AG09319 (cell line): ENCODE data around the gene PPFIA3.
A peak's percentile ranks its signal among the peaks of the same experiment; 100 is the strongest.
"Not testable (repeated sequence)": the region's sequence is repeated elsewhere in the genome, so short reads cannot be mapped to it uniquely, and the experiment has no call there.

Experiments
- DNase-seq: peaks from one replicate; pipeline ENCODE4 v3.0.0-alpha.2; 2010; ENCODE audit warnings: low read depth; ENCODE audit errors: extremely low read depth
- TF ChIP-seq, protein P1 (sequence below): IDR thresholded peaks from 2 replicates; pipeline ENCODE4 v1.5.1; 2011; ENCODE audit warnings: low read depth, mild to moderate bottlenecking, inconsistent platforms, low read length, moderate library complexity

The PPFIA3 gene

DNA sequence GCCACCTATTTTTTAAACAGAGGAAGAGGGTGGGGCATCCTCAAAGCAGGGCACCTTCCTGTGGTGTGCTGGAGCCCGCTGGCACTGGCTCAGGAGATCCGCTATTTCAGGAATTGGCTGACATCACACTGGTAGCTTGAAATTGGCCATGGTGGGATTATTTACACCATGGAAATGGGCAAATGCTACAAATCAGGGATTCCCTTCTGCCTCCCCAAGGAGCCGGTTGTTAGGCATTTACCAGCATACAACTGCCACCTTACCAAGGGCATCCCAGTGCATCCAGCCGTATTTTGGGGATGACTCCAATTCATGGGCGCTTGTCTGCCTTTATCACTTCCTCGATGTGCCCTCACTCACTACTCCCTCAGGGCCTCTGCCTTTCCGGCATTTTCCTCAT is 21.6 kb downstream of the PPFIA3 start:
- TF ChIP-seq, protein P1, sequence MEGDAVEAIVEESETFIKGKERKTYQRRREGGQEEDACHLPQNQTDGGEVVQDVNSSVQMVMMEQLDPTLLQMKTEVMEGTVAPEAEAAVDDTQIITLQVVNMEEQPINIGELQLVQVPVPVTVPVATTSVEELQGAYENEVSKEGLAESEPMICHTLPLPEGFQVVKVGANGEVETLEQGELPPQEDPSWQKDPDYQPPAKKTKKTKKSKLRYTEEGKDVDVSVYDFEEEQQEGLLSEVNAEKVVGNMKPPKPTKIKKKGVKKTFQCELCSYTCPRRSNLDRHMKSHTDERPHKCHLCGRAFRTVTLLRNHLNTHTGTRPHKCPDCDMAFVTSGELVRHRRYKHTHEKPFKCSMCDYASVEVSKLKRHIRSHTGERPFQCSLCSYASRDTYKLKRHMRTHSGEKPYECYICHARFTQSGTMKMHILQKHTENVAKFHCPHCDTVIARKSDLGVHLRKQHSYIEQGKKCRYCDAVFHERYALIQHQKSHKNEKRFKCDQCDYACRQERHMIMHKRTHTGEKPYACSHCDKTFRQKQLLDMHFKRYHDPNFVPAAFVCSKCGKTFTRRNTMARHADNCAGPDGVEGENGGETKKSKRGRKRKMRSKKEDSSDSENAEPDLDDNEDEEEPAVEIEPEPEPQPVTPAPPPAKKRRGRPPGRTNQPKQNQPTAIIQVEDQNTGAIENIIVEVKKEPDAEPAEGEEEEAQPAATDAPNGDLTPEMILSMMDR, result no peak
- DNase-seq, result no peak

DNA sequence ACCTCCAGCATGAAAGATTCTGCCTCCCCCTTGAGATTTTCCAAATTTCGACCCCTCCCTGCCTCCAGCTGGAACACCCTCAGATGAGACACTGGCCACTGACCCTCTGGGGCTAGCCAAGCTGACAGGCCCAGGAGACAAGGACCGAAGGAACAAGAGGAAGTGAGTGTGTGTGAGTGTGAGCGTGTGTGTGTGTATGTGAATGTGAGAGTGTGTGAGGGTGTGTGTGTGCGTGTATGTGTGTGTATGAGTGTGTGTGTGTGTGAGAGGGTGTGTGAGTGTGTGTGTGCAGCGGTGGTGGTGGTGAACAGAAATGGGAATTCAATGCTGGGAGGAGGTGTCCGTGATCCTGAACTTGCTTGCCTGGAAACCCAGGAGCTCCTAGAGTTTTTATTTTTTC is 22.0 kb downstream of the PPFIA3 start:
- no peak for DNase-seq
- TF ChIP-seq, protein P1, result no peak

DNA sequence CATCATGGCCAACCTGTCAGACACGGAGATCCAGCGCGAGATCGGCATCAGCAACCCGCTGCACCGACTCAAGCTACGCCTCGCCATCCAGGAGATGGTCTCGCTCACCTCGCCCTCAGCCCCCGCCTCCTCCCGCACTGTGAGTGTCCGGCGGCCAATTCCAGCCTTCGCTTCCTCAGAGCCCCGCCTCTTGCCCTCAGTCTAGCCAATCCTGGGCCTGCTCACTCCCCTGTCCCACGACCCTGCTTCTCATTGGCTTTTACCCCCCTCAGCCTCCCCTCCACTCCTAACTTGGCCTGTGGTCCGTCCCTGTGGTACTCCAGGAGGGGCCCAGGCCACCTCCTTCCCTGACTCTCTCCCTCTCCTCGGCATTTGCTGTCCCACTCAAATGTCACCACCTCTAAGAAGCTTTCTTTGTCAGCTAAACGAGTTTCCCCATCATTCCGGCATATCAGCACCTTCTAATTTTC is 23.6 kb downstream of the PPFIA3 start:
- TF ChIP-seq, protein P1, result no peak
- peak; percentile 70 for DNase-seq

- DNase-seq, result no peak
- TF ChIP-seq, protein P1, result peak; percentile 81
Observed at GRCh38 chr19:49145573-49146407, 26.4 kb downstream of the PPFIA3 start.

DNA sequence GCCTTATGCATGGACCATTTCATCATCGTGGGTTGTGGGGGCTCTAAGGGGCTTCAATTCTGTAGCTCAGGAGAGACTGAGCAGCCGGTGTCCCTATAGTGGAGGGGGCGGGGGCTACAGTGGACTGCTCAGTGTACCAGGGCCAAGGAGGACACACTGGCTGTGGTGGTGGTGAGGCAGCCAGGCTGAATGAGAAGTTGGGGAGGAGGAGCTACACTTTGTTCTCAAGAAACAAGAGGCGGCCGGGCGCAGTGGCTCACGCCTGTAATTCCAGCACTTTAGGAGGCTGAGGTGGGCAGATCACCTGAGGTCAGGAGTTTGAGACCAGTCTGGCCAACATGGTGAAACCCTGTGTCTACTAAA is 27.0 kb downstream of the PPFIA3 start:
- DNase-seq, result not testable (repeated sequence)

- no peak for DNase-seq
- TF ChIP-seq, protein P1, result no peak
Observed at GRCh38 chr19:49148044-49148682, 28.8 kb downstream of the PPFIA3 start.

DNA sequence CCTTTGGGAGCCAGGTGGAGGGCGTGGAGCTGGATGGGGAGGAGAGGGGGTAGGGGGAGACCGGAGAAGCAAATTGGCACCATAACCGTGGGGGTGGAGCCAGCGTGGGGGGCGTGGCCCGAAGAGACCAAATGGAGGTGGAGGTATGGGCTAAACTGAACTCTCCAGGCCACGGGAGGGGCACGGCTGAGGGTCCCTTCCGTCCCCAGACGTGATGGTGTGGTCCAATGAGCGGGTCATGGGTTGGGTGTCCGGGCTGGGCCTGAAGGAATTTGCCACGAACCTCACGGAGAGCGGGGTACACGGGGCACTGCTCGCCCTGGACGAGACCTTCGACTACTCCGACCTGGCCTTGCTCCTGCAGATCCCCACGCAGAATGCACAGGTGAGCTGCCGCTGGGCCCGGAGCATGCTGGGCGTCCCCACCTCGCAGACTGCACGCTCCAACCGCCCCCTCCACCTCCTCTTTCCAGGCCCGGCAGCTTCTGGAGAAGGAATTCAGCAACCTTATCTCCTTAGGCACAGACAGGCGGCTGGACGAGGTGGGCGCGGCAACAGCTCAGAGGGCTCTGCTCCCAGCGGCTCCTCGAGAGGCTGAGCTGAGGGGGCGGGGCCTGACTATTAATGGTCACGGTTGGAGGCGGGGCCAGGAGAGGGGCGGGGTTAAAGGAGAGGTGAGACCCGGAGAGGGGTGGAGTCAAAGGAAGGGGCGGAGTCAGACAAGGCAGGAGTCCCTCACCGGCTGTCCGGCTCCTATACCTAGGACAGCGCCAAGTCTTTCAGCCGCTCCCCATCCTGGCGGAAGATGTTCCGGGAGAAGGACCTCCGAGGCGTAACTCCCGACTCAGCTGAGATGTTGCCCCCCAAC is 29.7 kb downstream of the PPFIA3 start:
- DNase-seq, result no peak
- TF ChIP-seq, protein P1, result no peak
